GM04503 (cell line): ENCODE data around the gene CCDC183.
A peak's percentile ranks its signal among the peaks of the same experiment; 100 is the strongest.
"Not testable (repeated sequence)": the region's sequence is repeated elsewhere in the genome, so short reads cannot be mapped to it uniquely, and the experiment has no call there.

ENCODE experiments used
- DNase-seq: peaks from one replicate; pipeline ENCODE4 v3.0.0-alpha.2; 2012; ENCODE audit warnings: low read depth

The CCDC183 gene

DNA sequence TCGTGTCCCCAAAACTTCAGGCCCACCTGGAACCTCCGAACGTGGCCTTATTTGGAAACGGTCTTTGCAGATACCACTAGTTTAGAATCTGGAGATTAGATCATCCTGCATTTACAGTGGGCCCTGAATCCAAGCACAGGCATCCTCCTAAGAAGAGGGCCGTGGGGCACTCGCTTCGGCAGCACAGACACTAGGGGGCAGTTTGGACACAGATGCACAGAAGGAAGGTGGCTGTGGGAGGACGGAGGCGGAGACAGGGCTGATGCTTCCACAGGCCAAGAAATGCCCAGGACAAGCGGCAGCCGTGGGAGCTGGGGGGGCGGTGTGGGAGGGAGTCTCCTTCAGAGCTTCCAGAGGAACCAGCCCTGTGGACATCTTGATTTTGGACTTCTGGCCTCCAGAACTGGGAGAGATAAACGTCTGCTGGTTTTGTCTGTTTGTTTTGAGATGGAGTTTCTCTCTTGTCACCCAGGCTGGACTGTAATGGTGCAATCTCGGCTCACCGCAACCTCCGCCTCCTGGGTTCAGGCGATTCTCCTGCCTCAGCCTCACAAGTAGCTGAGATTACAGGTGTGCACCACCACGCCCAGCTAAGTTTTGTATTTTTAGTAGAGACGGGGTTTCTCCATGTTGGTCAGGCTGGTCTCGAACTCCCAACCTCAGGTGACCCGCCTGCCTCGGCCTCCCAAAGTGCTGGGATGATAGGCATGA lies 35.1 kb upstream of the CCDC183 start:
- DNase-seq: peak; percentile 12

DNA sequence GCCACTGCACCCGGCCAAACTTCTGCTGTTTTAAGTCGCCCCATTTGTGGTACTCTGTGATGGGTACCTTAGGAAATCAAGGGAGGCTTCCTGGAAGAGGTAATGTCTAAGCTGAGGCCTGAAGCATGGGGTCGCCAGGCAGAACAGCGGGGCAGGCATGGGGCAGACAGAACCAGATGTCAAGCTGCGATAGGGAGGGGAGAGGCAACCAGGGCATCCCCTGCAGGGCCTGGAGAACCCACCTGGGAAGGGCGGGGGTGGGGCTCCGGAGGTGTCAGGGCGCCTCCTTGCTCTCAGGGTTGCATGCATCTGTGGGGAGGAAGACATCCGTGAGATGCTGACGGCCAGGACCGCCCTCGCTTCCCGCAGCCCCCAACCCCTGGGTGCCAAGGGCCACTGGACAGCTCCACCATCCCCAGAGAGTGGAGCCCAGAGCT lies 34.6 kb upstream of the CCDC183 start:
- DNase-seq: no peak

DNA sequence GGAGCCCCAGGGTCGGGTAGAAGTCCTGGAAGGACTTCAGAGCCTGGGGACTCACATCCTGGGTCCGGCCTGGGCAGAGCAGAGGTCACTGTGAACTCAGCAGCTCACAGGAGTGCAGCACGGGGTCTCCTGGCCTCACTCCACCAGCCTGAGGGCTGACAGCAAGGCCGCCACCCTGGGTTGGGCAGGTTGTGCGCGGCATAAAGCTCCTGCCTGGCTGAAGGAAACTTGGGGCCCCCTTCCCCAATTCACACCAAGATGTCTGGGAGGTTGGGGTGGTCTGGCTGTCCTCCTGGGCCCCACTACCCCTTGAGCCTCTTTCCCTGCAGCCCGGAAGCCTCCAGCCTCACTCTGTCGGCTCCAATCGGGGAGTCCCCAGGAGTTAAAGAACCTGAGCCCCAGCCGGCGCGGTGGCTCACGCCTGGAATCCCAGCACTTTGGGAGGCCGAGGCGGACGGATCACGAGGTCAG lies 33.9 kb upstream of the CCDC183 start:
- DNase-seq: no peak

DNA sequence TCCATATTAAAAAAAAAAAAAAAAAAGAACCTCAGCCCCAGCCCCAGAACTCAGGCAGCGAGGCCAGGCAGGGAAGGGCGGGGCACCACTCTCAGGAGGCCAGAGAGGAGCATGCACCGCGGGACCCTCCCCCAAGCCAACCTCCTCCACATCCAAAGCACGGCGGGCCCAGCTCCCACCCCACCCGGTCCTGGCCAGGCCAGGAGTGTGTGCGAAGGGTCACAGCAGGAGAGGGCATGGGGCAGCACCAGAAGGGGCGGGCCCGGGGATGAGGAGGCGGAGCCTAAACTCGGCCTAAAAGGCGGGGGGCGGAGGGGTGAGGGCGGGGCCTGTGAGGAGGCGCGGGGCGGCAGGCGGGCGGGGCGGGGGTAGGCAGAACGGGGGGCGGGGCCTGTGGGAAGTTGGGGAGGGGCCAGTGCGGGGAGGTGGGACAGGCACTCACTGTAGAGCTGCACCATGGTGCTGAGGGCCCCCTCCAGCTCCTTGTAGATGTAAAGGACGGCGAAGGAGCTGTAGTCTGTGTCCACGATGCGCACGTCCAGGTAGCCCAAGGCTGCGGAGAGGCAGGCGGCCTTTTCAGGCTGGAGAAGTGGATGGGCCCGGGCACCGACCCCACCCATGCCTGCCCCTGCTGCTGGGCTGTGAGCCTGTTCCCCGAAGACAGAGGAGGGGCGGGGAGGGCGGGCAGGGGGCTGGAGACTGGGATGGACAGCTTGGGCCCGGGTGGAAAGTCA lies 33.1 kb upstream of the CCDC183 start:
- no peak for DNase-seq

DNA sequence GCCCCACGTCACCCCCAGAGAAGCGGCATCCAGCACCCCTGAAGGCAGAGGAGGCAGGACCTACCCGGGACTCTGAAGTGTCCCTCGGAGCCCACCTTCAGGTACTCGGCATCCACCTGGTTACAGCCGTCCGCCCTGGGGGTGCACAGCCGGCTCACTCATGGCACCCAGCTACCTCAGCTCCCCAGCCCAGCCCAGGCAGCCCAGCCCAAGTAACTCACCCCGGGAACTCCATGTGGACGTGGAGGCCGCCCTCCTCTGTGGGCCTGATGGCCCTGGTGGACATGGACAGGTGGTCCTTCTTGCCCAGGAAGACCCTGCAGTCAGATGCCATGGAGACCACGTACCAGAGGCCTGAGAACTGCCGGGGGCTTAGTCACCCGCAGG lies 32.5 kb upstream of the CCDC183 start:
- no peak for DNase-seq

DNA sequence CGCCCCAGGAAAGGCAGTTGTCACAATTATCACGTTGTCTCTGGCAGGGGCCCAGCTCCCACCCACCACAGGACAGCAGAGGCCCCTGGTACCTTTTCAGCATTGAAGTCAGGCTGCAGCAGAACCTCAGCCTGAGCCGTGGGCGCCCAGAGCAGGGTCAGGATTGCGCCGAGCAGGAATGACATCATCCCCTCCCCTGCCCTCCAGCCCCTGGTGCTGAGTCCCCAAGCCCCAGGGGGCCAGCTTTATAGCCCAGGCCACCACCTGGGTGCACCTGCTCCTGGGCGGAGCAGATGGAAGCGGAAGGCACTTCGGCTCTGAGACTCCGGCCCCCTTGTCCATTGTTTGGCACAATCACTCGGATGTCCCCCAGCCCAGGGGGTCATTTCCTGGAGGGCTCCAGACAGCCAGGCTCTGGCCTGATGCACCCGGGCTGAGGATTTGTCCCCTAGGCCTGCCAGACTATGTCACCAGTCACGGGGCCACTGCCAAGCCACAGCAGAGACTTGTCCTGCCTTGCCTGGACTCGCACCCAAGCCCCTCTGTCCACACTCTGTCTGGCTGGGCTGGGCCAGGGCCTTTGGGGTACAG lies 31.7 kb upstream of the CCDC183 start, which contains the start of gene LCN15:
TSS of gene LCN15 (minus strand) at position 218 of the 591 bp plus-strand sequence. CDS start at position 188, 30 bp downstream.
- DNase-seq: no peak

DNA sequence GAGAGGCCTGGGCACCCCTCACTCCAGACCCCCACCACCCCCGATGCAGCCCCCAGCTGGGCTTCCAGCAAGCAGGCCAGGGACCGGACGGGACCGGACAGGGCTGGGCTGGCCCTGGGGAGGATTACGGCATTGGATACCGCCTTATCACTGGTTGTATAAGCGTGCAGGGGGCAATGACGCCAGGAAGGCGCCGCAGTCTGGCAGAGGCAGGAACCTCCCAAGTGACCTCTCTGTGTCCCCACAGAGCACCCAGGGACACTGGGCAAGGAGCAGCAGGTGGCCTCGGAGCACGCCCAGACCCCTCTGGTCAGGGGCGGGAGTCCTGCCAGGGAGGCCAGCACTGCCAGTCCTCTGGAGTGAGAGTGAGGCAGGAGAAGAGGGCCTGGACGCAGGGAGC lies 31.1 kb upstream of the CCDC183 start:
- no peak for DNase-seq

DNA sequence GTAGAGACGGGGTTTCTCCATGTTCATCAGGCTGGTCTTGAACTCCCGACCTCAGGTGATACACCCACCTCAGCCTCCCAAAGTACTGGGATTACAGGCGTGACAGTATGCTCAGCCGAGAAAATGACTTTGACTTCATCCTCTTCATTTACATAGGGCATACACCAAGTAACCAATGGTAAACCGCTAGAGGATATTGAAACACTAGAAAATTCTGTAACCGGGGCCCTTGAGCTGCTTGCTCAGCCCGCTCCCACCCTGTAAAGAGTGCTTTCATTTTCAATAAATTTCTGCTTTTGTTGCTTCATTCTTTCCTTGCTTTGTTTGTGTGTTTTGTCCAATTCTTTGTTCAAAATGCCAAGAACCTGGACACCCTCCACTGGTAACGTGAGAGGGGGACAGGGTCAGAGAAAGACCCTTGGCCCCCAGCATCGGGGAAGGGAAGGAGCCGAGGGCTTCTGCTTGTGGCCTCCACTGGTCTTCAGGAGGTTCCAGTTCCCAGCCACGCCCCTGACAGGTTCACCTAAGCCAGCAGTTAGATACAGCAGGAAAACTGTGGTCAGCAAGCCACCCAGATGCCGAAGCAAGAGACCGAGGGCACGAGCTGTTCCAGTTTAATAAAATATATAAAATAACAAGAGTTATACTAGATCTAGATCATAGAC lies 30.3 kb upstream of the CCDC183 start:
- not testable (repeated sequence) for DNase-seq

DNA sequence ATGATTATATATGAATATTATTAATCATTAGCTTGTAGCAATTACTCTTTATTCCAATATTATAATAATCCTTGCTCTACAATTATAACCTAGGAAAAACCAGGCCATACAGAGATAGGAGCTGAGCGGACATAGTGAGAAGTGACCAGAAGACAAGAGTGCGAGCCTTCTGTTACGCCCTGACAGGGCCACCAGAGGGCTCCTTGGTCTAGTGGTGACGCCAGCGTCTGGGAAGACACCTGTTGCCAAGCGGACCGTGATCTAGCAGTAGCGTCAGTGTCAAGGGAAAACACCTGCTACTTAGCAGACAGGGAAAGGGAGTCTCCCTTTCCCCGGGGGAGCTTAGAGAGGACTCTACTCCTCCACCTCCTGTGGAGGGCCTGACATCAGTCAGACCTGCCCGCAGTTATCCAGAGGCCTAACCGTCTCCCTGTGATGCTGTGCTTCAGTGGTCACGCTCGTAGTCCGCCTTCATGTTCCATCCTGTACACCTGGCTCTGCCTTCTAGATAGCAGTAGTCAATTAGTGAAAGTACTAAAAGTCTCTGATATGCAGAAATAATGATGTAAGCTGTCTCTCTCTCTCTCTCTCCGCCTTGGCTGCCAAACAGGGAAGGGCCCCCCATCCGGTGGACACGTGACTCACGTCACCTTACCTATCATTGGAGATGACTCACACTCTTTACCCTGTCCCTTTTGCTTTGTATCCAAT lies 29.6 kb upstream of the CCDC183 start:
- DNase-seq: not testable (repeated sequence)

DNA sequence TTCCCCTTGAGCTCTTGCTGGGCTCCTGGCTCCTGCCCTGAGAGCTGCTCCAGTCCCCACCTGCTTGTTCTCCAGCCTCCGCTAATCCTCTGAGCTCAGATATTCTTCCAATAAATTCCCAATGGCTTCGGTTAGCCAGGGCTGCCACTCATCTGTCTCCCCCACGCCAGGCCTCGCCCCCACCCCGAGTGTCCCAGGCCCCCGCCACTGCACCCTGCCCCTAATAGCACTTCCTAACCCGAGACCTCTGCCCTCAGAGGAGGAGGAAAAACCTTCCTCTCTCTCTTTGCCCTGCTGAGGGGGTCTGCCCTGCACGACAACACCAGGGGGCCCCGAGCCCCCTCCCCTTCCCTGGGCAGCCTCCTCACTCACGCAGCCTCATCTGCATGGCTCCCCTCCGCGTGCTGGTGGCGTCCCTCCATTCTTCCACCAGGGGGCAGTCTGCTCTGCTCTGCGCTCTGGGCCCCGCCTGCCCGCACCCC lies 26.4 kb upstream of the CCDC183 start:
- DNase-seq: no peak

DNA sequence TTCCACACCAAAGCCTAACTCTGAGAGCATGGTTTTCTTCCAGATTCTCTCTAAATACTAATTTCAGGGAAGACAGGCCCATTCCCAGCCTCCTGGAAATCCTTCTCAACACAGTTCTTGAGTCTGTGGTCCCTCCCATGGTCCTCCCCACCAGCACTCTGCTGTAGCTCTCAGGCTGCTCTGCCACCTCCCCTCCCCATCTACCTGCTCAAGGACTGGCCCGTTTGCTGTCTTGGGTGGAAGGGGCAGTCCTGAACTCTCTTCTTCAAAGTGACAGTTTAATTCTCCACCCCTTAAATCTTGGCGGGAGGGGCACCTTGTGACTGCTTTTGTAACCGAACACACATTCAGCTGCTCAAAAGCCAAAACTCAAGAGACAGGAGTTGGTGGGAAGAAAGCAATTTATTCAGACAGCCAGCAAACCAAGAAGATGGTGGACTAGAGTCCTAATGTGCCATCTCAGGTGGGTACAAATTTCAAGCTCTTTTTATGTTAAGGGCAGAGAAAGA lies 24.2 kb upstream of the CCDC183 start:
- DNase-seq: no peak

DNA sequence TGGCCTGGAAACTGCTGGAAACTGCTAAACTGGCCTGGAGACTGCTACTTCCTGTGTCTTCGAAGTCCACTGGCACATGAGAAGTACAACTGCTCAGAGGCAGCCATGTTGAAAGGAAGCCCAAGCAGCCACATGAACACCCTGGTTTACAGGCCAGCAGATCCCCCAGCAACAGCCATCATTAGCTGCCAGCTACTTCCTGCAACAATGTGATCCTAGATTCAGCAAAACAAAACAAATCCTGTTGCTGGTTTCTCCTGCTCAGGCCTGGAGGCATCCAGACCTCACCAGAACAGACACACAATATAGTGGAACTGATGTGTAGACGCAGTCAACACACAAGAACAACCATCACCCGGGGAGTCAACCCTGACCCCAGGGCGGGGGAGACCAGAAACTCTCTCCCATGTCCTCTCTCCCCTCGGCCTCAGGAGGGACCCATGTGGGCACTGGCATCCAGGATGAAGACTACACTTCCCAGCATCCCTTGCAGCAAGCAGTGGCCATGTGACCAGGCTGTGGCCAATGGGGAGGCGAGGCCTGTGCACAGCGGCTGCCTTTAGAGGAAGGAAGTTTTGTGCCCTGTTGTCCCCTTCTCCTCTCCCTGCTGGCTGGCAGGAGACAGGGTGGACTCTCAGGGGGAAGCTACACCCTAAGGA lies 22.6 kb upstream of the CCDC183 start:
- no peak for DNase-seq

DNA sequence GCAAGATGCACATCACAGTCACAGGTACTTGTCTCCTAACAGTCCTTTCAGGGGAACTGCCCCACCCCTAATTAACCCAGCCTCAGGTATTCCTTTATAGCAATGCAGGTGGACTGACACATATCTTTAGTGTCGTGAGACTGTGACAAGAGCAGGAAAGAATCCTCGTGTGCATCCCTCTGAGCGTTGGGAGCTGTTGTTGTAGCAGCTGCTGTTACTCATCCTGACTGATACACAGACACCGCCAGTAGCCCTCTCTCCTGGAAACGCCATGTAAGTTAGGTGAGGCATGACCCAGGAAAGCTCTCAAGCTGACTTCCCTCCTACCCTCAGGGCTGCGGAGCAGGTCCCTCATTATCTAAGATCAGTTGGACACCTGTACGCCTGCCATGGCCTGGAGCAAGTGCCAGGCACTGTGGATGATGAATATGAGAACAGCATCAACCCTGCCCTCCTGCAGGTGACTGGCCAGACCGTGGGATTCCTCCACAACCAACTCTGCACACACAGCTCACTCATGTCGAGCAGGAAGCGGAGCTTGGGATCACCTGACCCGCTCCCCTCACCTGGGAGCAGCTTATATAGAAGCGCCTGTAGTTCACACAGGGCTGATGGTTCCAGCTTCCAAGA lies 21.6 kb upstream of the CCDC183 start:
- DNase-seq: no peak

DNA sequence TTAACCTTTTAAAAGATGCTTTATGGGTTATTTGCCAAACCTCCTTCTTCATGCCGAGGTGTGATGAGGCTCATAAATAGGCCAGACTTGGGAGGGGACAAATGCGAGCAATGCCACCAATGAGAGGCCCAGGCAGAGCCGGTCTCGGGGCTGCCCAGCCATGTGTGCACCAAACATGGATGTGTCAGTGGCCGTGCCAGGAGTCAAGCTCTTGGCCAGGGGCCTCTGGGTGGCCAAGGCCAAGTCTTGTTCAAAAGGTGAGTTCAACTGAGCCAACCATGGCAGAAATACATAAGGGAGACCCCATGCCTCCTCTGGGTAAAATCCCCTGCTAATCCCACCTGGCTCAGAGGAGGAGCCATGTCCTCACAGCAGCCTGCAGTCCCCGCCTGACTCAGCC lies 20.9 kb upstream of the CCDC183 start:
- no peak for DNase-seq

DNA sequence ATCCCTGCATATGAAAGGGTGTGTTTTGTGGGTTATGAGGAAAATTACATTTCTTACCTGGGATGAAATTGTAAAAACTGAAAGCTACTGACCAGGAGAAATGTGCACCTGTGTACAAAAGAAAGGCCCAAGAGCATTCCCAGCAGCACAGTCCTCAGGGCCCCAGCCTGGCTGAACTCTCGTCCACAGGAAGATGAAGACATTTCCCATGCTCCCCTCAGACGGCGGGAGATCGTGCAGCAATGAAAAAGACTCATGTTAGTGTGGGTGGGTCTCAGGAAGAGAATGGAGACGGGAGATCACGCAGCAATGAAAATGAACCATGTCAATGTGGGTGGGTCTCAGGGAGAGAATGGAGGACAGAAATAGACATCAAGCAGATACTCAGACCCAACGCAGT lies 19.2 kb upstream of the CCDC183 start:
- no peak for DNase-seq

DNA sequence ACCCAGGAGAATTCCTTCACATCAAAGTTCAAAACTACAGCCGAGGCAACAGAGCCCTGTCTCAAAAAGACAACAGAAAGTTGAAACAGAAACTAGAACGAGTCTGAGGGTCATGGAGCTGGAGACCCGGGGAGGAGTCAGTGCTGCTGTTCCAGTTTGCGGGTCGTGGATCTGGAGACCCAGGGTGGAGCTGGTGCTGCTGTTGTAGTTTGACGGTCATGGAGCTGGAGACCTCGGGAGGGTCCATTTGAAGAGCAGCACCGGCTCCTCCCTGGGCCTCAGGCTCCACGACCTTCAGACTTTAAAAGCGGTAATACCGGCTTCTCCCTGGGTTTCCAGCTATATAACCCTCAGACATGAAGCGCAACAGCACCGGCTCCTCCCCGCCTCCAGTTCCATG lies 18.8 kb upstream of the CCDC183 start:
- no peak for DNase-seq

DNA sequence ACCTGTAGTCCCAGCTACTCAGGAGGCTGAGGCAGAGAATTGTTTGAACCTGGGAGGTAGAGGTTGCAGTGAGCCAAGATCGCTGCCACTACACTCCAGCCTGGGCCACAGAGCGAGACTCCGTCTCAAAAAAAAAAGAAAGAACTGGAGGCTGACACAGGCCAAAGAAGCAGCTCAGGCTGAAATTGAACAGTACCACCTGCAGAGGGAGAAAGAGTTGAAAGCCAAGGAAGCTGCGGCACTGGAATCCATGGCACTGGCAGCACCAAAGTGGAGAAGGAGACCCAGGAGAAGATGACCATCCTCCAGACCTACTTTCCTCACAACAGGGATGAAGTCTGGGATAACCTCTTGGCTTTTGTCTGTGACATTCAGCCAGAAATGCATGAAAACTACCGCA lies 16.3 kb upstream of the CCDC183 start:
- no peak for DNase-seq

DNA sequence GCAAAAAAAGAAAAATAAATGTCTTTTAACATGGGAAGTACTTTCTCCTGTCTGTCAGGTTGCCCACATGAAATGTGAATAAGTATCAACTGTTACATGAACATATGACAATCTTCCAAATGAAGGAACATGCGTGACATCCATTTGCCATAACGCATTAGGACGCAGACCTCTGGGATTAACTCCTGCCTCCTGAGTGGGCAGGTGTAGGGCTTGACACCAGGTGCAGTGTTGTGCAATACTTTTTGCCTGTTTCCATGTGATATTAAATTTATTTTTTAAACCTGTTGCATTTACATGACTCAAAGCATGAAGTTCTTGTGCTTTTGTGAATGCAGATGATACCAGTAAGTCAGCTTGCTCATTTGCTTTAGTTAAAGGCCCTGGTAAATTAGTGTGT lies 13.7 kb upstream of the CCDC183 start:
- no peak for DNase-seq

DNA sequence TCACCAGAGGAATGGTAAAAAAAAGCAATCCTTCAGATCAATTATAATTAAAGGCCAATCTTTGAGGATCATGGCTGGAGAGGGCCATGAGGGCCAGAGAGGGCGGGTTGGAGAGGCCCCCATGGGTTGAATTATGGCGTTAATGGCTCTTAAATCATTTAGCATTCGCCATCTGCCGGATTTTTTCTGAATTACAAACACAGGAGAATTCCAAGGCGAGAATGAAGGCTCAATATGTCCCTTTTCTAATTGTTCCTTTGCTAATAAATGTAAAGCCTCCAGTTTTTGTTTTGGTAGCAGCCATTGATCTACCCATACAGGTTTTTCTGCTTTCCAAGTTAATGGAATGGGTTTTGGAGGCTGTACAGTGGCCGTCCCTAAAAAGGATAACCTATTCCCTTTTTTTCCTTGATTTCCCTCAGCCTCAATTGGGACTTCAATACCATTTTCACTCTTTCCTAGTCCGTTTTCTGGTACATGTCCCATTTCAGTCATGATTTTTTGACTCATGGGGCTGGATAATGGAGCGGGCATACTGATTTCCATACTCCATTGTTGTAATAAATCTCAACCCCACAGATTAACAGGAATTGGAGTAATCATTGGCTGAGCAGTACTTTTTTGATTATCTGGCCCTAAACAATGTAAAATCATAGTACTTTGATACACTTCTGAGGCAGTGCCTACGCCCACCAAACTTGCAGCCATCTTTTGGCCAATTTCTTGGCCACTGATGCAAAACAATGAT lies 11.7 kb upstream of the CCDC183 start:
- DNase-seq: no peak

DNA sequence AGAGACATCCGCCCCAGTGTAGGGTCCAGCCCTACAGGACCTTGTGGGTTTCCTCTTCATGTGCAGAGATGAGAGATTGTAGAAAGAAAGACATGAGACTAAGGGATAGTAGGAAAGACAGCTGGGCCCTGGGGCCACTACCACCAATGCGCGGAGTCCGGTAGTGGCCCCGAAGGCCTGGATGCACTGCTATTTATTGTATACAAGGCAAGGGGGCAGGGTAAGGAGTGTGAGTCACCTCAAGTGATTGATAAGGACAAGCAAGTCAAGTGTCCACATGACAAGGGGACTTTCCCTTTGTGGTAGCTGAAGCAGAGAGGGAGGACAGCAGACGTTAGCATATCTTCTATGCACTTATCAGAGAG lies 11.2 kb upstream of the CCDC183 start:
- no peak for DNase-seq
